GM23338 (cell line): ENCODE data around the gene ZNF646. TPM values are rescaled to one million over a fixed set of nuclear protein-coding genes. Genes with fewer than 3 reads are reported as not detected.

ENCODE experiments used
- ATAC-seq: fragments of 200-7000 bp; cut with Tn5 transposase; 3 replicates; pipeline ENCODE4 v1.9.1; 2020
- DNase-seq: peaks from one replicate; pipeline ENCODE4 v3.0.0-alpha.2; 2015; ENCODE audit warnings: low spot score
- H2AFZ ChIP-seq: fragments of 200-600 bp; sonication (generic); 2 replicates; pipeline ENCODE4 v1.8.0; 2016; ENCODE audit warnings: antibody characterized with exemption, mild to moderate bottlenecking, moderate library complexity
- H3F3A ChIP-seq: fragments of 200-600 bp; sonication (generic); replicated peaks from 2 replicates; pipeline ENCODE4 v1.8.0; 2017; ENCODE audit warnings: antibody characterized with exemption, mixed run types, low read depth
- H3K27ac ChIP-seq: fragments of 200-600 bp; sonication (generic); 2 replicates; pipeline ENCODE4 v1.6.1; 2016; ENCODE audit warnings: low read depth
- H3K27me3 ChIP-seq: fragments of 200-600 bp; sonication (generic); 2 replicates; pipeline ENCODE4 v1.8.0; 2016; ENCODE audit warnings: mild to moderate bottlenecking, mixed run types, moderate library complexity; ENCODE audit not compliant: insufficient read depth
- H3K36me3 ChIP-seq: fragments of 200-600 bp; sonication (generic); 2 replicates; pipeline ENCODE4 v1.8.0; 2016; ENCODE audit warnings: mild to moderate bottlenecking; ENCODE audit not compliant: insufficient read depth
- H3K4me1 ChIP-seq: fragments of 200-600 bp; sonication (generic); 2 replicates; pipeline ENCODE4 v1.8.0; 2016; ENCODE audit warnings: mild to moderate bottlenecking, moderate library complexity; ENCODE audit not compliant: insufficient read depth
- H3K4me2 ChIP-seq: fragments of 200-600 bp; sonication (generic); 2 replicates; pipeline ENCODE4 v1.7.1; 2017; ENCODE audit warnings: mixed run types
- H3K4me3 ChIP-seq: fragments of 200-600 bp; sonication (generic); 2 replicates; pipeline ENCODE4 v1.6.1; 2016; ENCODE audit warnings: mixed run types
- H3K79me2 ChIP-seq: fragments of 200-600 bp; sonication (generic); replicated peaks from 2 replicates; pipeline ENCODE4 v1.8.0; 2017; ENCODE audit warnings: mild to moderate bottlenecking; ENCODE audit not compliant: insufficient read depth
- H3K9me2 ChIP-seq: fragments of 200-600 bp; sonication (generic); 2 replicates; pipeline ENCODE4 v1.8.0; 2017; ENCODE audit not compliant: insufficient read depth
- H4K20me1 ChIP-seq: fragments of 200-600 bp; sonication (generic); replicated peaks from 2 replicates; pipeline ENCODE4 v1.8.0; 2017; ENCODE audit warnings: mild to moderate bottlenecking; ENCODE audit not compliant: insufficient read depth
- H3K27ac Mint-ChIP-seq: 2 replicates; pipeline ENCODE4 v1.8.0; 2020; ENCODE audit warnings: inconsistent platforms, mild to moderate bottlenecking, moderate library complexity, mixed read lengths
- H3K27me3 Mint-ChIP-seq: 3 replicates; pipeline ENCODE4 v1.8.0; 2022; ENCODE audit warnings: low read depth, mild to moderate bottlenecking, moderate library complexity, mixed read lengths, inconsistent platforms; ENCODE audit not compliant: insufficient read depth, poor library complexity
- H3K36me3 Mint-ChIP-seq: 3 replicates; pipeline ENCODE4 v1.8.0; 2021; ENCODE audit warnings: low read depth, mild to moderate bottlenecking, inconsistent platforms, moderate library complexity, mixed read lengths
- H3K4me1 Mint-ChIP-seq: 3 replicates; pipeline ENCODE4 v1.8.0; 2020; ENCODE audit warnings: mild to moderate bottlenecking, inconsistent platforms, mixed read lengths
- H3K4me3 Mint-ChIP-seq: 3 replicates; pipeline ENCODE4 v1.8.0; 2021; ENCODE audit warnings: moderate library complexity, mild to moderate bottlenecking, inconsistent platforms, mixed read lengths
- H3K9me3 Mint-ChIP-seq: 3 replicates; pipeline ENCODE4 v1.8.0; 2020; ENCODE audit warnings: moderate library complexity, mild to moderate bottlenecking, inconsistent platforms, mixed read lengths
- CREB1 ChIP-seq: fragments of 250-450 bp; sonication (Bioruptor Pico); IDR thresholded peaks from 2 replicates; pipeline ENCODE4 v1.5.0; 2020; ENCODE audit warnings: low read depth, mild to moderate bottlenecking, moderate library complexity
- EZH2phosphoT487 ChIP-seq: fragments of 200-600 bp; sonication (generic); IDR thresholded peaks from one replicate; pipeline ENCODE4 v1.8.1; 2018; ENCODE audit warnings: antibody characterized with exemption; ENCODE audit not compliant: unreplicated experiment
- NANOG ChIP-seq: IDR thresholded peaks from 2 replicates; pipeline ENCODE4 v1.6.1; 2016; ENCODE audit warnings: antibody characterized with exemption, borderline replicate concordance
- POLR2AphosphoS5 ChIP-seq: IDR thresholded peaks from 2 replicates; pipeline ENCODE4 v1.6.1; 2016; ENCODE audit warnings: antibody characterized with exemption, low read depth
- REST ChIP-seq: IDR thresholded peaks from one replicate; pipeline ENCODE4 v1.6.1; 2018; ENCODE audit warnings: antibody characterized with exemption; ENCODE audit not compliant: unreplicated experiment
- STAT1 ChIP-seq: IDR thresholded peaks from one replicate; pipeline ENCODE4 v1.6.1; 2016; ENCODE audit warnings: antibody characterized with exemption; ENCODE audit not compliant: unreplicated experiment
- ZNF114 ChIP-seq: fragments of 250-450 bp; sonication (Bioruptor Pico); IDR thresholded peaks from 2 replicates; pipeline ENCODE4 v1.5.0; 2020; ENCODE audit warnings: mild to moderate bottlenecking, moderate library complexity
- ZNF331 ChIP-seq: fragments of 250-450 bp; sonication (Bioruptor Pico); IDR thresholded peaks from 2 replicates; pipeline ENCODE4 v1.5.0; 2020; ENCODE audit warnings: low read depth, mild to moderate bottlenecking, moderate library complexity
- ZNF462 ChIP-seq: fragments of 250-450 bp; sonication (Bioruptor Pico); IDR thresholded peaks from 2 replicates; pipeline ENCODE4 v1.5.0; 2020; ENCODE audit warnings: mild to moderate bottlenecking, moderate library complexity
- polyA plus RNA-seq: library from polyadenylated mRNA; unstranded; fragments of >200 nt; fragmentation: Nextera tagmentation; extraction: Ambion mirVana; gene quantifications from 2 replicates; pipeline ENCODE4 v1.2.1, GENCODE V29; 2016
- total RNA-seq: library from RNA; depleted of rRNA; stranded (reverse); fragments of >200 nt; shearing (Covaris generic); gene quantifications from 2 replicates; pipeline ENCODE4 v1.2.3, GENCODE V29; 2014

ZNF646 gene
- total and polyA plus RNA-seq, 2 experiments from 2014 or later = 6.3 to 29.3 TPM

GRCh38 chr16:31088459-31089183 lies 14.4 kb downstream of the ZNF646 start, which contains the start of gene PRSS53:
Gene PRSS53, minus strand, starts transcription at chr16:31088943. Its CDS starts 134 bp downstream, at chr16:31088809.
- Histone ChIP-seq H3K4me1 (peaks cover 7% of the 10 kb centered on the region; the same call in 1 of the 2 replicates), H3K4me3 (no peak within 1 kb of the TSS), H3K4me2 (no peak within 1 kb of the TSS), H3F3A (no peaks in the 10 kb centered on the region), H3K79me2 (peaks cover 13% of the 10 kb centered on the region), H4K20me1 (no peaks in the 10 kb centered on the region), H3K9me2 (no peaks in the 10 kb centered on the region), H3K27me3 (no peaks in the 10 kb centered on the region), H3K36me3 (no peaks in the 10 kb centered on the region), H2AFZ (no peak within 1 kb of the TSS), H3K27ac (no peak within 1 kb of the TSS)
- H3K9me3 Mint-ChIP-seq = no peaks in the 10 kb centered on the region
- no peak for DNase-seq
- TF ChIP-seq REST (no peak), ZNF331 (CRISPR knock-in tag) (no peak), NANOG (no peak), CREB1 (no peak), POLR2AphosphoS5 (no peak), ZNF462 (CRISPR knock-in tag) (no peak), EZH2phosphoT487 (no peak), ZNF114 (no peak), STAT1 (no peak)
- H3K27ac Mint-ChIP-seq = no peak within 1 kb of the TSS
- peaks cover 24% of the 10 kb centered on the region for H3K36me3 Mint-ChIP-seq
- peaks cover 15% of the 10 kb centered on the region for H3K27me3 Mint-ChIP-seq
- peaks cover 5% of the 10 kb centered on the region; the same call in 1 of the 3 replicates for H3K4me1 Mint-ChIP-seq
- no peak for ATAC-seq
- H3K4me3 Mint-ChIP-seq = no peak within 1 kb of the TSS; the same call in 2 of the 3 replicates
